Epithelial cell of esophagus (primary cell): ENCODE results near the gene ITLN1.

Experiments used
- DNase-seq: peaks from one replicate; pipeline ENCODE4 v3.0.0; 2010; ENCODE audit warnings: low read depth
- H3K4me3 ChIP-seq: 2 replicates; pipeline ENCODE4 v1.5.1; 2011; ENCODE audit warnings: mild to moderate bottlenecking, low read length, control low read depth
- CTCF ChIP-seq: IDR thresholded peaks from 2 replicates; pipeline ENCODE4 v1.5.1; 2011; ENCODE audit warnings: low read depth, mild to moderate bottlenecking, low read length, control low read depth, inconsistent platforms; ENCODE audit not compliant: insufficient read depth; ENCODE audit errors: missing control alignments

The ITLN1 gene

GRCh38 chr1:160866695-160867260 lies 18.2 kb downstream of the ITLN1 start:
- no peak for DNase-seq
- no peak for TF ChIP-seq CTCF
- H3K4me3 ChIP-seq: no peak overlapping the region

DNA sequence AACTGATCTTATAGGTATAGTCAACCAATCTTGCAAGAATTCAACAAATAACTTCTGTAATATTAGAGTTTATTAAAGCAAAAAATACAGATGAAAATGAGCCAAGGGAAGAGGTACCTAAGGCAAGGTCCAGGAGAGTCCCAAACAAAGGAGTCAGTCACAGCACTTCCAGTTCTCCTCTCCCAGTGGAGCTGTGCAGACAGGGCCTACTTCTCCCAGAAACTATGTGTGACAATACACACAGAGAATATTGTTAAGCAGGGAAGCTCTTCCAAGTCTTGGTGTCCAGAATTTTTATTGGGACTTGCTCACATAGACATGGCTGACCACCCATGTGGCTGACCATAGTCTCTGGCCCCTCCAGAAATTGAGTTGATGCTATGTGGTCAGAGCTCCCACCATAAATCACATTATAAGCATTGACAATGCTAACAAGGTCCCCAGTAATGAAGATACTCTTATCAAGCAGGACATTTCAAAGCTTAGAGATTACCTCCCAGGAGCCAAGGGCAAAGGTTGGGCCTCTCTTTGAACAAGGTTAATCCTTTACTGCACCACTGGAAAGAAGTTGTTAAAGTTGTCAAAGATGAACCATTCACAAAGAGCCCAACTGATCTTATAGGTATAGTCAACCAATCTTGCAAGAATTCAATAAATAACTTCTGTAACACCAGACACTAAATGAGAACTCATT lies 18.8 kb downstream of the ITLN1 start:
- no peak for DNase-seq
- no peak for TF ChIP-seq CTCF
- no peak overlapping the region for H3K4me3 ChIP-seq

GRCh38 chr1:160865337-160865736 lies 19.6 kb downstream of the ITLN1 start:
- no peak for TF ChIP-seq CTCF
- no peak for DNase-seq
- no peak overlapping the region for H3K4me3 ChIP-seq

DNA sequence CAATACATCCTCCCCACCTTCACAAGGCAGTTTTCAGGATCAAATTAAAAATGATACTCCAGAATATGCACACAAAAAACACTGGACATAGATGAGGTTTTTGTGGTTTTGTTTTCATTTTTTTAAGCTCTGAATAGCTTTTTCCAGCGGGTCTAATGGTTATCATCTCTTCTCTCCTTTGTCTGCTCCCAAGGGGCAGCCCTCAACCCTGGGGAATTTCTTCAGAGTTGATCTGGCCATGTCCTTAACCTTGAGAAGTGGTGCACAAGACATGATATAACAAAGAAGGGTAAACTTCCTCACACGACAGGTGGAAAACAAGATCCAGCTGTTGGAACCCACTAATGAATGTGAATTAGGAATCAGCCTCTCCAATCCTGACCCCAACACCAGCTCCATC lies 20.8 kb downstream of the ITLN1 start:
- no peak for TF ChIP-seq CTCF
- no peak overlapping the region for H3K4me3 ChIP-seq
- DNase-seq: no peak

DNA sequence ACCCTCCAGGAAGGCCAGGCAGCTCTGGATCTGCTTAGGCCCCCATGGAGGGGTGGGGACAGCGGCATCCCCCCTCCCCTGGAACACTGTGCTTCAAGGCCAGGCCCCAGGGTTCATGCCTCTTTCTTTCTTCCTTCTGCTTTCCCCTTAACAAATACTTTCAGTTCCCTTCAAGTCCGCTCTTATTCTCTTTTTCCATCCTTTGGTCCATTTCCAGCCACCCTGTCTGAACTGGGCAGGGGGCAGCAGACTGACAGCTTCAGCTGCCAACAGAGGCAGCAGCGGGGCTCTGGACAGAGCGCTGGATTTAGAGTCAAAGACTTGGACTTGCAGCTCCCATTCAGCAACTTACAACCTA lies 21.2 kb downstream of the ITLN1 start:
- TF ChIP-seq CTCF: no peak
- DNase-seq: no peak
- H3K4me3 ChIP-seq: no peak overlapping the region

DNA sequence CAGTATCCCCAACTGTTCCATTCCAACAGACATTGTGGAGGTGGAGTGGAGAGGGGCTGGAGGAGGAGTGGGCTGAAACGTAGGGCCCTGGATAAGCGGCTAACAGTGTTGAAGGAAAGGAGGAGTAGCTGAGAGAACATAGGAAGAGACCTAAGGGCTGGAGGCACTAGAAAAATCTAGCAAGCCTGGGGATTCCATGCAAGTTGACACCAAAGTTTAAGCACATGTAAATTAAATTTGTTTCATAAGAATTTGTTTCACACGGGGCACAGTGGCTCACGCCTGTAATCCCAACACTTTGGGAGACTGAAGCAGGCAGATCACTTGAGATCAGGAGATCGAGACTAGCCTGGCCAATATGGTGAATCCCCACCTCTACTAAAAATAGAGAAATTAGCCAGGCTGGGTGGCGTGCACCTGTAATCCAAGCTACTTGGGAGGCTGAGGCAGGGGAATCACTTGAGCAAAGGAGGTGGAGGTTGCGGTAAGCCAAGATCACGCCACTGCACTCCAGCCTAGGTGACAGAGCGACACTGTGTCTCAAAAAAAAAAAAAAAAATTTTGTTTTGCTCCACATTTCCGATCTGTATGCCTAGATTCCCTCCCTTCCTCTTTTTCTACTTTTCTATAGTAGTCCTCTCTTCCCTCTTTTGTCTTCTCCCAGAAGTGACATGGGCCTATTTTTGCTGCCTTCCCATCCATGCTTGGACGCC lies 21.8 kb downstream of the ITLN1 start:
- H3K4me3 ChIP-seq: no peak overlapping the region
- no peak for DNase-seq
- TF ChIP-seq CTCF: no peak
